B cell (primary cell): Measurements from ENCODE around the gene RNLS. TPM values are rescaled to one million over a fixed set of nuclear protein-coding genes. Genes with fewer than 3 reads are reported as not detected.

Experiments used
- ATAC-seq: fragments of 200-7000 bp; cut with Tn5 transposase; one replicate; pipeline ENCODE4 v1.10.0; 2021; ENCODE audit warnings: low read depth, mild to moderate bottlenecking, moderate number of reproducible peaks, moderate library complexity
- CTCF ChIA-PET: fragments of 350-600 bp; sonication (Branson Sonifier 250); formaldehyde crosslinking; loops from one replicate; lab custom pipeline; 2021; ENCODE audit warnings: antibody characterized with exemption, inconsistent platforms; lab: Charles Lee
- POLR2A ChIA-PET: fragments of 350-600 bp; sonication (Branson Sonifier 250); formaldehyde crosslinking; loops from one replicate; lab custom pipeline; 2021; ENCODE audit warnings: antibody characterized with exemption; lab: Charles Lee
- DNase-seq: peaks from one replicate; pipeline ENCODE4 v3.0.0; 2013
- H2AFZ ChIP-seq: 2 replicates; pipeline ENCODE4 v1.6.1; 2012; ENCODE audit warnings: mild to moderate bottlenecking, low read depth, low read length; ENCODE audit not compliant: insufficient read depth, poor library complexity, severe bottlenecking
- H3K27ac ChIP-seq, 2 donors: 1 replicate in 1 of 2; 2 replicates in 1 of 2; pipeline ENCODE4 v1.5.1; 2012 to 2013; ENCODE audit warnings: low read length in 2 of 2, mild to moderate bottlenecking in 2 of 2, moderate library complexity in 1 of 2
- H3K27me3 ChIP-seq, 4 experiments: fragments of 200-600 bp in 1 of 4; sonication (generic) in 1 of 4; replicated peaks in 1 of 4; 1 replicate in 2 of 4; 2 replicates in 2 of 4; pipeline versions ENCODE4 v1.6.1 to v1.7.0; 2013 to 2016; ENCODE audit warnings: low read length in 3 of 4, mild to moderate bottlenecking in 2 of 4, mixed read lengths in 1 of 4, moderate library complexity in 1 of 4; ENCODE audit not compliant: insufficient read depth in 4 of 4, control insufficient read depth in 3 of 4; ENCODE audit errors: control extremely low read depth in 1 of 4
- H3K36me3 ChIP-seq, 2 experiments: replicated peaks in 1 of 2; 1 replicate in 1 of 2; 2 replicates in 1 of 2; pipeline versions ENCODE4 v1.6.1 to v1.7.1; 2013; ENCODE audit warnings: low read length in 1 of 2; ENCODE audit not compliant: insufficient read depth in 2 of 2, control insufficient read depth in 1 of 2; ENCODE audit errors: control extremely low read depth in 1 of 2, extremely low read depth in 1 of 2
- H3K4me1 ChIP-seq, 2 donors: fragments of 200-600 bp in 1 of 2; sonication (generic) in 1 of 2; 1 replicate in 1 of 2; 2 replicates in 1 of 2; pipeline versions ENCODE4 v1.5.1 to v1.6.1; 2013 to 2017; ENCODE audit warnings: low read length in 2 of 2; ENCODE audit not compliant: control insufficient read depth in 2 of 2, insufficient read depth in 2 of 2
- H3K4me2 ChIP-seq: replicated peaks from 2 replicates; pipeline ENCODE3; 2012; ENCODE audit warnings: mild to moderate bottlenecking, low read depth, low read length; ENCODE audit not compliant: poor library complexity, severe bottlenecking
- H3K4me3 ChIP-seq, 5 experiments: fragments of 200-600 bp in 1 of 5; sonication (generic) in 1 of 5; 1 replicate in 3 of 5; 2 replicates in 2 of 5; pipeline versions ENCODE4 v1.5.1 to v1.7.0; 2011 to 2016; ENCODE audit warnings: low read length in 4 of 5, mild to moderate bottlenecking in 4 of 5, low read depth in 2 of 5, control low read depth in 1 of 5, moderate library complexity in 1 of 5; ENCODE audit not compliant: insufficient read depth in 1 of 5; ENCODE audit errors: control extremely low read depth in 1 of 5, extremely low read depth in 1 of 5
- H3K79me2 ChIP-seq: fragments of 200-600 bp; sonication (generic); one replicate; pipeline ENCODE4 v1.6.0; 2016; ENCODE audit warnings: low read length; ENCODE audit not compliant: control insufficient read depth, insufficient read depth
- H3K9ac ChIP-seq: fragments of 200-600 bp; sonication (generic); 2 replicates; pipeline ENCODE4 v1.6.1; 2017; ENCODE audit warnings: mild to moderate bottlenecking, low read length, moderate library complexity
- H3K9me3 ChIP-seq, 3 donors: one replicate each; pipeline versions ENCODE4 v1.6.1 to v1.7.1; 2013; ENCODE audit warnings: low read length in 2 of 3; ENCODE audit not compliant: control insufficient read depth in 2 of 3, insufficient read depth in 1 of 3; ENCODE audit errors: control extremely low read depth in 1 of 3
- H4K20me1 ChIP-seq: 2 replicates; pipeline ENCODE4 v1.6.0; 2012; ENCODE audit warnings: mild to moderate bottlenecking, low read length; ENCODE audit not compliant: insufficient read depth, control insufficient read depth, poor library complexity, severe bottlenecking
- H3K27ac Mint-ChIP-seq: one replicate; pipeline ENCODE4 v1.8.0; 2021; ENCODE audit warnings: mixed read lengths
- H3K27me3 Mint-ChIP-seq: one replicate; pipeline ENCODE4 v1.8.0; 2021; ENCODE audit warnings: mixed read lengths
- H3K4me1 Mint-ChIP-seq: one replicate; pipeline ENCODE4 v1.8.0; 2021; ENCODE audit warnings: mixed read lengths
- H3K4me3 Mint-ChIP-seq: one replicate; pipeline ENCODE4 v1.8.0; 2021; ENCODE audit warnings: mixed read lengths
- H3K9me3 Mint-ChIP-seq: one replicate; pipeline ENCODE4 v1.8.0; 2022; ENCODE audit warnings: mixed read lengths; ENCODE audit not compliant: insufficient read depth
- EZH2 ChIP-seq: IDR thresholded peaks from 2 replicates; pipeline ENCODE4 v1.6.1; 2012; ENCODE audit warnings: borderline replicate concordance, low read depth, mild to moderate bottlenecking, moderate library complexity, low read length; ENCODE audit not compliant: insufficient read depth, poor library complexity, severe bottlenecking
- WGBS: methylation state at CpG from one replicate; pipeline ENCODE4 v1.1.5; 2013; ENCODE audit warnings: missing lambda C conversion rate; ENCODE audit not compliant: insufficient coverage; 5-methylcytosine and 5-hydroxymethylcytosine counted together
- intact Hi-C: fragments of 100-400 bp; cut with micrococcal nuclease; formaldehyde crosslinking; loops from one replicate; pipeline ENCODE4 v1.10.0; 2022
- polyA plus RNA-seq: library from polyadenylated mRNA; depleted of rRNA; stranded (reverse); fragments of >200 nt; gene quantifications from 2 replicates; pipeline ENCODE4 v1.2.3, GENCODE V29; 2012
- total RNA-seq, 2 donors: library from RNA; stranded (reverse); fragments of 120-200 nt in 1 of 2; gene quantifications; 1 replicate in 1 of 2; 2 replicates in 1 of 2; pipeline versions ENCODE4 v1.2.3 to v1.2.4, GENCODE V29; 2013 to 2022
- TF ChIP-seq, protein P1 (sequence below): fragments of 200-600 bp; IDR thresholded peaks from one replicate; pipeline ENCODE4 v1.8.0; 2022; ENCODE audit warnings: antibody characterized with exemption, mild to moderate bottlenecking

RNLS gene
- total and polyA plus RNA-seq, 2 donors (not counting 1 experiment from before 2014, with no cell fraction given) = 3.5 to 7.5 TPM

DNA sequence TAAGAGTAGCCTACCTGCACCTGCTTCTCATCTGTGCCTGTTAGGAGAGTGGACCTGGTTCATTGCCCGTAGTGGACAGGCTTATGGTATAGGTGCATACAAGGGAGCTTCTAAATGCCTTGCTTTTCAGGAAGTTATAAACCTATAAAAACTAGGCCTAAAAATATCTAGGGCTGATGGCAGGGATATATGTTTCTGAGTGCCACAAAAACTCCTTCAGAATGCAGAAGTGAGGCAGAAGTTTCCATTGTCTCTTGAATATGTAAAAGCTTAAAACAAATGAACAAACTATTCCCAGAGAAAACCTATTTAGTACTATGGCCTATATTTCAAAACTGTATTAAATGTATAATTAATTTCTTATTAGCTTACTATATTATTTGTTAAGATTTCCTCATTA lies 91.8 kb downstream of the RNLS start:
- Histone ChIP-seq H2AFZ (no peak overlapping the region), H3K4me2 (no peak overlapping the region), H4K20me1 (no peaks in the 10 kb centered on the region), H3K9me3 (no peaks in the 10 kb centered on the region), H3K4me1 (peaks cover 3 to 6% of the 10 kb centered on the region in 2 donors), H3K36me3 (no peaks in the 10 kb centered on the region), H3K27me3 (no peaks in the 10 kb centered on the region), H3K4me3 (no peak overlapping the region), H3K27ac (no peak overlapping the region), H3K79me2 (no peaks in the 10 kb centered on the region), H3K9ac (no peak overlapping the region)
- intact Hi-C loops = no loop called here
- DNase-seq (no peak), ATAC-seq (no peak)
- no peaks in the 10 kb centered on the region for H3K27me3 Mint-ChIP-seq
- TF ChIP-seq EZH2 = no peak
- TF ChIP-seq, protein P1, sequence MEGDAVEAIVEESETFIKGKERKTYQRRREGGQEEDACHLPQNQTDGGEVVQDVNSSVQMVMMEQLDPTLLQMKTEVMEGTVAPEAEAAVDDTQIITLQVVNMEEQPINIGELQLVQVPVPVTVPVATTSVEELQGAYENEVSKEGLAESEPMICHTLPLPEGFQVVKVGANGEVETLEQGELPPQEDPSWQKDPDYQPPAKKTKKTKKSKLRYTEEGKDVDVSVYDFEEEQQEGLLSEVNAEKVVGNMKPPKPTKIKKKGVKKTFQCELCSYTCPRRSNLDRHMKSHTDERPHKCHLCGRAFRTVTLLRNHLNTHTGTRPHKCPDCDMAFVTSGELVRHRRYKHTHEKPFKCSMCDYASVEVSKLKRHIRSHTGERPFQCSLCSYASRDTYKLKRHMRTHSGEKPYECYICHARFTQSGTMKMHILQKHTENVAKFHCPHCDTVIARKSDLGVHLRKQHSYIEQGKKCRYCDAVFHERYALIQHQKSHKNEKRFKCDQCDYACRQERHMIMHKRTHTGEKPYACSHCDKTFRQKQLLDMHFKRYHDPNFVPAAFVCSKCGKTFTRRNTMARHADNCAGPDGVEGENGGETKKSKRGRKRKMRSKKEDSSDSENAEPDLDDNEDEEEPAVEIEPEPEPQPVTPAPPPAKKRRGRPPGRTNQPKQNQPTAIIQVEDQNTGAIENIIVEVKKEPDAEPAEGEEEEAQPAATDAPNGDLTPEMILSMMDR = no peak
- no peaks in the 10 kb centered on the region for H3K9me3 Mint-ChIP-seq
- no CpG with 5 or more reads among the region's 1 CpG for WGBS
- H3K4me1 Mint-ChIP-seq = peaks cover 30% of the 10 kb centered on the region
- H3K27ac Mint-ChIP-seq = no peak overlapping the region
- H3K4me3 Mint-ChIP-seq = no peak overlapping the region
- ChIA-PET POLR2A (no interaction called here), CTCF (no interaction called here)

DNA sequence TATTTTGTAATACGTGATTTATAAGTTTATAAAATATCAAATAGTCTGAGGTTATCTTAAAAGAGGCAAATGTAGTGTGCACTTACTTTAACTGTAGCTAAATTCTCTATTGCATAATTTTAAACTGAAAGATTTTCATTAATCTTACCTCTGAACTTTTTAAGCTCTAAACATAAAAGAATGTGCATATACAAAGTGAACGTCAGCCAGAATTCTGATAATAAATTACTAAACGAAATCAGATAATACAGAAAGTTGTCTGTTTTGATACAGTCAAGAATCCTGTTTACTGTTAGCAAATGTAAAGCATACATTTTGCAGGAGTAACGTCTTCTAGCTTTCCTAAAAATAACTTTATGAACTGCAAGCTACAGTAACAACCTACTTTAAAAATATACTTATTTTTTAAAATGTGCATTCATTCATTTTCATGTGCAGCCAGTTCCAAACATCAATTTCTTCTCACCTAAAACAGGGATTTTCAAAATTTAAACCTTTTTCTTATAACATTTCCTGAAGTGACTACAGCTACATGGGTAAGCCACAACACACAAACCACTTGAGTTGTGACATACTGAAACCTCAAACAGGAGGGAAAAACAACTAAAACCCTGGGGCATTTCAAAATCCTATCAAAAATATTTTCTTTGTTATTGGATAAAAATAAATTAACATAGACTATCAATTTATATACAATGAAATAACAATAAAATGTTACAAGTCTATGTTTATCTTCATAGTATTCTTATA lies 92.7 kb downstream of the RNLS start:
- H2AFZ ChIP-seq = no peak overlapping the region

More for the DNA sequence above, 92.7 kb downstream of the RNLS start:
- Mint-ChIP-seq H3K4me3 (no peak overlapping the region), H3K9me3 (no peaks in the 10 kb centered on the region), H3K4me1 (peaks cover 23% of the 10 kb centered on the region), H3K27ac (no peak overlapping the region), H3K27me3 (no peaks in the 10 kb centered on the region)
- CTCF ChIA-PET = interaction anchor here (0.6 kb wide), 1 partner anchor 9 kb away, joined by 3 read pairs; no protein-coding TSS in a partner anchor
- POLR2A ChIA-PET = no interaction called here
- Histone ChIP-seq H3K9me3 (no peaks in the 10 kb centered on the region), H3K4me2 (no peak overlapping the region), H3K27me3 (no peaks in the 10 kb centered on the region), H3K4me1 (peaks cover 3% of the 10 kb centered on the region in 2 donors), H3K4me3 (no peak overlapping the region), H4K20me1 (no peaks in the 10 kb centered on the region), H3K79me2 (no peaks in the 10 kb centered on the region), H3K27ac (no peak overlapping the region), H3K9ac (no peak overlapping the region), H3K36me3 (no peaks in the 10 kb centered on the region)
- no CpG with 5 or more reads among the region's 4 CpGs for WGBS
- no peak for DNase-seq
- TF ChIP-seq, protein P1 = no peak
- TF ChIP-seq EZH2 = no peak
- intact Hi-C loops = no loop called here
- ATAC-seq = no peak
